NB4 (cell line): Measurements from ENCODE around the gene NUDT1.

ENCODE experiments used
- DNase-seq: peaks from one replicate; pipeline ENCODE4 v3.0.0; 2010; ENCODE audit warnings: low read depth
- H3K4me3 ChIP-seq: one replicate; pipeline ENCODE4 v1.5.1; 2011; ENCODE audit warnings: mild to moderate bottlenecking, low read depth, low read length, moderate library complexity
- MYC ChIP-seq: IDR thresholded peaks from 2 replicates; pipeline ENCODE4 v1.6.1; 2011; ENCODE audit warnings: low read depth, low read length
- POLR2A ChIP-seq: IDR thresholded peaks from 2 replicates; pipeline ENCODE4 v1.6.1; 2011; ENCODE audit warnings: mild to moderate bottlenecking; ENCODE audit not compliant: insufficient read length; ENCODE audit errors: extremely low read depth
- TF ChIP-seq, protein P1 (sequence below): IDR thresholded peaks from 2 replicates; pipeline ENCODE4 v1.6.1; 2011; ENCODE audit warnings: low read depth, low read length
- TF ChIP-seq, protein P2 (sequence below): IDR thresholded peaks from one replicate; pipeline ENCODE4 v1.5.1; 2012; ENCODE audit warnings: low read depth, low read length

NUDT1 gene

DNA sequence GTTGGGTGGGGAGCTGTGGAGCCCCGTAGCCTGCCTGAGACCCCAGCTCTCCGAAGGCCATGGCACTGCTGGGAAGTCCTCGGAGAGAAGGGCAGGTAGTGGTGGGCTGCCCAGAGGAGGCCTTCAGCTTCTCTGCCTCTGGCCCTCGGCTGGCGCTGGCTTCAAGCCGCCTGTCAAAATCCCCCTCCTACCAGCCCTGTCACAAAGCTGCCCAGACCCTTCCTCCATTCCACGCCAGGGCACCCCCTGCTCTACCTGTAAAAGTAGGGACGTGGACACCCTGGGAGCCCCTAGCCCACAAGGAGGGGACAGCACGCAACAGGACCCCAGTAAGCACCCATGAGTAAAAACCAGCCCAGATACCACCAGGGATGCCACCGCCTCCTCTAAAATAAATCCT, 40.9 kb upstream of the NUDT1 start:
- DNase-seq: no peak
- TF ChIP-seq MYC (no peak), POLR2A (no peak)
- TF ChIP-seq, protein P1, sequence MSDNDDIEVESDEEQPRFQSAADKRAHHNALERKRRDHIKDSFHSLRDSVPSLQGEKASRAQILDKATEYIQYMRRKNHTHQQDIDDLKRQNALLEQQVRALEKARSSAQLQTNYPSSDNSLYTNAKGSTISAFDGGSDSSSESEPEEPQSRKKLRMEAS: no peak
- TF ChIP-seq, protein P2, sequence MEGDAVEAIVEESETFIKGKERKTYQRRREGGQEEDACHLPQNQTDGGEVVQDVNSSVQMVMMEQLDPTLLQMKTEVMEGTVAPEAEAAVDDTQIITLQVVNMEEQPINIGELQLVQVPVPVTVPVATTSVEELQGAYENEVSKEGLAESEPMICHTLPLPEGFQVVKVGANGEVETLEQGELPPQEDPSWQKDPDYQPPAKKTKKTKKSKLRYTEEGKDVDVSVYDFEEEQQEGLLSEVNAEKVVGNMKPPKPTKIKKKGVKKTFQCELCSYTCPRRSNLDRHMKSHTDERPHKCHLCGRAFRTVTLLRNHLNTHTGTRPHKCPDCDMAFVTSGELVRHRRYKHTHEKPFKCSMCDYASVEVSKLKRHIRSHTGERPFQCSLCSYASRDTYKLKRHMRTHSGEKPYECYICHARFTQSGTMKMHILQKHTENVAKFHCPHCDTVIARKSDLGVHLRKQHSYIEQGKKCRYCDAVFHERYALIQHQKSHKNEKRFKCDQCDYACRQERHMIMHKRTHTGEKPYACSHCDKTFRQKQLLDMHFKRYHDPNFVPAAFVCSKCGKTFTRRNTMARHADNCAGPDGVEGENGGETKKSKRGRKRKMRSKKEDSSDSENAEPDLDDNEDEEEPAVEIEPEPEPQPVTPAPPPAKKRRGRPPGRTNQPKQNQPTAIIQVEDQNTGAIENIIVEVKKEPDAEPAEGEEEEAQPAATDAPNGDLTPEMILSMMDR: no peak
- no peak overlapping the region for H3K4me3 ChIP-seq

DNA sequence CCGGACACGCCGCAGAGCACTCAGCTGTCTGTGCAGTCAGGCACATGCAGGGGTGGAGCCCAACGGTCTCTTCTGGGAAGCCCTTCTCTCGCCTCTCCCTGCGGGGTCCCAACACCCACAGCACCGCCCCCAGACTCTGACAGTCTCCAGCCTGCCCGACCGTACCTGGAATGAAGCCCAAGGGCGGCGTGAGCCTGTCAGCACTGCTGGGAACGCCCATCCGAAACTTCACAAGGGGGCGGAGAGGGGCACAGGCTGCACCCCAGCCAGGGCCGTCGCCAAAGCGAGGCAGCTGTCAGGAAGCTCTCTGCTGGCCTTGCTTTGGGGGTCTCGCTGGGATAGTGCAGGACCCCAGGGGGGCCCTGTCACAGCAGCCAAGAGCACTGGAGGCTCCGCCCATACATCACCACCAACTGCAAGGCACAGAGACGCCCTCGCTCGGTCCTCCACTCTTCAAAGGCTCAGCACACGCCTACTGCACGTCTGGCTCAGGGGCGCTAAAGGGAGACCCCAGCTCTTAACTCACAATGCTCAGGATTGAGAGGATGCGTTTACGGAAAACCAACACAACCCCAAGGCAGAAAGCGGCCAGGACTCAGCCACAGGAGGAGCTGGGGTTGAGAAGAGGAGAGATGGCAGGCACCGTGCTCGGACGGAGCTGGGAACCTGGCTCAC, 40.2 kb upstream of the NUDT1 start:
- TF ChIP-seq POLR2A (no peak), MYC (no peak)
- TF ChIP-seq, protein P1: no peak
- TF ChIP-seq, protein P2: no peak
- no peak for DNase-seq
- no peak overlapping the region for H3K4me3 ChIP-seq

DNA sequence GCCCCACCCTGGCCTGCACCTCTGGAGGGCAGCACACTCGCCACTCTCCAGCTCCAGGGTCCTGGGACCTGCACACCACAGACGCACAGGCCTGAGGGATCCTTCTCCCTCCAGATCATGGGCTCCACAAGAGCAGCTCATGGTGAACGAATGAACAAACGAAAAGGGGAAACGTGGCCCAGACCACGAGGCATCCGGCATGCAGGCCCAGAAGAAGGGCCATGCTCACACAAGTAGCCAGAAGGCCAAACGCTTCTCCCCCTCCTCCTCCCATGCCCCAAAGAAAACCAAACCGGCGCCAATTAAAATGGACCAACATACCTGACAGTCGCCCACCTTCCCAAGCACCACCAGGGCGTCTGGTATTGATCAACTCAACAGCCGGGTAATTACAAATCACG, 39.7 kb upstream of the NUDT1 start:
- no peak for DNase-seq
- TF ChIP-seq, protein P1: no peak
- TF ChIP-seq MYC (no peak), POLR2A (no peak)
- TF ChIP-seq, protein P2: no peak
- H3K4me3 ChIP-seq: no peak overlapping the region

DNA sequence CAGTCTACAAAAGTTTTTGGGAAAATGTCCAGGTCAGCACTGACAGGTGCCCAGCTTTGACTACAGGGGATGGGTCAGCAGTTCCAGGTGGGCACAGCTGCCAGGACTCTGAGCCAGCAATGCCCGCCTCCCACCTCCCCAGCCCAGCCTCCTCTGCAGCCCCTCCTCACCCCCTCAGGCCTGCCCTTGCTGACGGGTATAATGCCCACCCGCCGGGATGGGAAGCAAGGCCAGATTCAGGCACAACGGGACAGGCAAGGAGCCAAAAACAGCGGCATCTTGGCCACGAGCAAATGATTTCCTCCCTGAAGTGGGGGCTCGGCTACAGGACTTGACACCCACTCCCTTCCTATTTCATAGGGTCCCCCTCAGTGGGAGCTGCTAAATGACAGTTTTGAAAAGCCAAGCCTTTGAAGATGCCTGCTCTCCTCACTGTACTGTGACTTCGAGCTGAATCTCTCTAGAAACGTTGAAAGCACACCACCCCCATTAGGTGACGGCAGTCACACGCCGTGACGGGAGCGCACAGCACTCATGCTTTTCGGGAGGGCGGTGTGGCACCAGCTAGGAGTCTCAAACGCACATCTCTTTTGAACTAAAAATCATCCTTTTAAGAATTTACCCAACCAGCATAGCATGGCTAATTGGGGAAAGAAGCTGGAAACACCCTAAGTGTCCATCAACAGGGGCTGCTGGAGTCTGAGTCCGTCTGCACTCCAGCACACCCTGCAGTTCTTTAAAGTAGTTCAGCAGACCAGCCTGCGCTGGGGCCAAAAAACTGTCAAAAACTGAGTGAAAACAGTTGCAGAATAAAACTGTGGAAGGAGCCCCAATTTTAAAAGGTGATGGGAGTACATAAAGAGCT, 38.9 kb upstream of the NUDT1 start:
- TF ChIP-seq POLR2A (no peak), MYC (no peak)
- TF ChIP-seq, protein P2: no peak
- TF ChIP-seq, protein P1: no peak
- no peak for DNase-seq
- H3K4me3 ChIP-seq: no peak overlapping the region

DNA sequence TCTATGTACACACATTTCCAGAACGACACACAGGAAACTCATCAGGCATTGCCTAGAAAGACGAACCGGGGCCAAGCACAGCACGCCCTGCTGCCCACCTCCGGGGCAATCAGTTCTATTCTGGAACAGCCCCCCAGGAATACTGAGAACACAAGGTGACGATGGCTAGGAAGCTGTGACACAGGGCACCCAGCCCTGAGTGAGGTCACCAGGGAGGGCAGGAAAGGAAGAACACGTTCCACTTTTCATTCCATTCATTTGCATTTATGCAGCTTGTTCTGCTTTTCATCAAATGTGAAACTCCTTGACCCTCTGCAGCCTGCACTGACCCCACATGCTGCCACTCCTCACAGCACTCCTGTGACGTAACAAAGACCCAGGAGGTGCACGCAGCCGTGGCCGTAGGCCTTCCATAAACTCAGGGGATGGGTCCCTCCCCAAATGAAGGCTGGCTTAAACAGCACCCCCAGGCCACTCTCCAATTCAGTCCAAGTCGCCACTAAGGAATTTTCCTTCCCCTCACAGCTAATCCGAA, 38.2 kb upstream of the NUDT1 start:
- no peak overlapping the region for H3K4me3 ChIP-seq
- peak; percentile 28 for DNase-seq
- TF ChIP-seq, protein P2: no peak
- TF ChIP-seq MYC: no peak
- TF ChIP-seq, protein P1: no peak
- TF ChIP-seq POLR2A: no peak
